NCI-H226 (cell line): ENCODE results near the gene SETD9.

Source experiments
- DNase-seq: peaks from one replicate; pipeline ENCODE4 v3.0.0-alpha.2; 2015

The SETD9 gene

GRCh38 chr5:56909294-56910209, at the start of gene SETD9:
Gene SETD9, plus strand, starts transcription at chr5:56909596. Its CDS starts 50 bp downstream, at chr5:56909646.
- DNase-seq, result peak; percentile 94

GRCh38 chr5:56861893-56862485, 47.4 kb upstream of the SETD9 start:
- no peak for DNase-seq

- DNase-seq, result no peak
Measured at GRCh38 chr5:56862909-56863308, 46.5 kb upstream of the SETD9 start.

- DNase-seq, result no peak
Measured at GRCh38 chr5:56871777-56872176, 37.6 kb upstream of the SETD9 start.

- DNase-seq, result no peak
Measured at GRCh38 chr5:56873056-56873455, 36.3 kb upstream of the SETD9 start.

GRCh38 chr5:56876327-56876726, 33.1 kb upstream of the SETD9 start:
- DNase-seq, result peak; percentile 3

- no peak for DNase-seq
Measured at GRCh38 chr5:56881571-56881970, 27.8 kb upstream of the SETD9 start.

- DNase-seq, result no peak
Measured at GRCh38 chr5:56893251-56893951, 16.0 kb upstream of the SETD9 start.

GRCh38 chr5:56896763-56897162, 12.6 kb upstream of the SETD9 start:
- no peak for DNase-seq

- DNase-seq, result no peak
Measured at GRCh38 chr5:56898213-56898612, 11.2 kb upstream of the SETD9 start.

GRCh38 chr5:56900395-56900794, 9.0 kb upstream of the SETD9 start:
- DNase-seq, result peak; percentile 34

- DNase-seq, result peak; percentile 3
Measured at GRCh38 chr5:56900858-56901578, 8.4 kb upstream of the SETD9 start.

- DNase-seq, result no peak
Measured at GRCh38 chr5:56908942-56909293, 478 bp upstream of the SETD9 start.

GRCh38 chr5:56910210-56910965, 992 bp downstream of the SETD9 start:
- DNase-seq, result no peak

GRCh38 chr5:56913766-56914165, 4.4 kb downstream of the SETD9 start:
- no peak for DNase-seq

- DNase-seq, result no peak
Measured at GRCh38 chr5:56914678-56915077, 5.3 kb downstream of the SETD9 start.

GRCh38 chr5:56917534-56917933, 8.1 kb downstream of the SETD9 start:
- no peak for DNase-seq

GRCh38 chr5:56918054-56918453, 8.7 kb downstream of the SETD9 start:
- no peak for DNase-seq

GRCh38 chr5:56919942-56920662, 10.7 kb downstream of the SETD9 start:
- DNase-seq, result no peak

- no peak for DNase-seq
Measured at GRCh38 chr5:56922922-56923321, 13.5 kb downstream of the SETD9 start.

- no peak for DNase-seq
Measured at GRCh38 chr5:56934325-56934724, 24.9 kb downstream of the SETD9 start.

- DNase-seq, result no peak
Measured at GRCh38 chr5:56938858-56939257, 29.5 kb downstream of the SETD9 start.
